ENCODE measurements around the gene OTOP3.
"Not testable (repeated sequence)": the region's sequence is repeated elsewhere in the genome, so short reads cannot be mapped to it uniquely, and the experiment has no call there.

OTOP3 gene

DNA sequence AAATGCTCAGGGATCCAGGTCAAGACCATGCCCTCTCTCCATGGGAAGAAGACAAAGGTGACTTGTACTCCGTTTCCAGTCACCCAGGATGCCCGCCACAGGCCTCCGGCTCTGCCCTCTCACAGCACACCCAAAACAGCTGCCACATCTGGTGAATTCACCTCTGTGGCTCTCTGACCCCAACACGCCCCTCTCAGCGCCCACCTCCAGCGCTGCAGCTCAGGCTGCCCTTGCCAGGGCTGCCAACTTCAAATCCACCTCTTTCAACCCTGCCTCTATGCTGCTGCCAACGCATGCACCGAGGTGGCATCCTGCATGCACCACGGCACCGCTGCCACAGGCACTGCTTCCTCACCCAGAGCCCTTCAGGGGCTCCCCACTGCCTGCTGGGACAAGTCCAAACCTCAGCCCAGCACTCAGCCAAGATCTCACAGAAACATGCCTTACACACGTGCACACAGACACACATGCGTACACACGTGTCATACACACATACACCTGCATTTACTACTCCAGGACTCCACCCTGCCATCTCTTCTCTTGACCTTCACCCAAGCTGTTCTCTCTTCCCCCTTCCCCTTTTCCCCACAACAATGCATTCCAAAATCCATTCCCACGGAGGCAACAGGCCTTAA, 29.4 kb downstream of the OTOP3 start:
- peaks cover 15% of the 10 kb centered on the region for H3K4me1 ChIP-seq (ENCODE audit: low read depth, poor library complexity, severe bottlenecking)
- H3K9ac ChIP-seq: no peak overlapping the region
- no peak overlapping the region for H3K4me2 ChIP-seq
- no peaks in the 10 kb centered on the region for H4K20me1 ChIP-seq (ENCODE audit: insufficient read depth)
- H3K27me3 ChIP-seq (ENCODE audit: insufficient read depth, low read depth): no peaks in the 10 kb centered on the region; the same call in 1 of the 2 replicates
- TF ChIP-seq, protein P1, sequence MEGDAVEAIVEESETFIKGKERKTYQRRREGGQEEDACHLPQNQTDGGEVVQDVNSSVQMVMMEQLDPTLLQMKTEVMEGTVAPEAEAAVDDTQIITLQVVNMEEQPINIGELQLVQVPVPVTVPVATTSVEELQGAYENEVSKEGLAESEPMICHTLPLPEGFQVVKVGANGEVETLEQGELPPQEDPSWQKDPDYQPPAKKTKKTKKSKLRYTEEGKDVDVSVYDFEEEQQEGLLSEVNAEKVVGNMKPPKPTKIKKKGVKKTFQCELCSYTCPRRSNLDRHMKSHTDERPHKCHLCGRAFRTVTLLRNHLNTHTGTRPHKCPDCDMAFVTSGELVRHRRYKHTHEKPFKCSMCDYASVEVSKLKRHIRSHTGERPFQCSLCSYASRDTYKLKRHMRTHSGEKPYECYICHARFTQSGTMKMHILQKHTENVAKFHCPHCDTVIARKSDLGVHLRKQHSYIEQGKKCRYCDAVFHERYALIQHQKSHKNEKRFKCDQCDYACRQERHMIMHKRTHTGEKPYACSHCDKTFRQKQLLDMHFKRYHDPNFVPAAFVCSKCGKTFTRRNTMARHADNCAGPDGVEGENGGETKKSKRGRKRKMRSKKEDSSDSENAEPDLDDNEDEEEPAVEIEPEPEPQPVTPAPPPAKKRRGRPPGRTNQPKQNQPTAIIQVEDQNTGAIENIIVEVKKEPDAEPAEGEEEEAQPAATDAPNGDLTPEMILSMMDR (conservative IDR thresholded peaks at IDR 0.05; ENCODE audit: low read depth, low read length): no peak
- no peaks in the 10 kb centered on the region for H3K36me3 ChIP-seq (ENCODE audit: insufficient read depth)
- H3K4me3 ChIP-seq (IDR thresholded peaks at IDR 0.05; ENCODE audit: insufficient read depth, low read depth, low read length): no peak overlapping the region
- no peaks in the 10 kb centered on the region for H3K79me2 ChIP-seq (ENCODE audit: insufficient read depth, low read depth)
- H2AFZ ChIP-seq (ENCODE audit: low read depth): no peak overlapping the region
- H3K27ac ChIP-seq: no peak overlapping the region

DNA sequence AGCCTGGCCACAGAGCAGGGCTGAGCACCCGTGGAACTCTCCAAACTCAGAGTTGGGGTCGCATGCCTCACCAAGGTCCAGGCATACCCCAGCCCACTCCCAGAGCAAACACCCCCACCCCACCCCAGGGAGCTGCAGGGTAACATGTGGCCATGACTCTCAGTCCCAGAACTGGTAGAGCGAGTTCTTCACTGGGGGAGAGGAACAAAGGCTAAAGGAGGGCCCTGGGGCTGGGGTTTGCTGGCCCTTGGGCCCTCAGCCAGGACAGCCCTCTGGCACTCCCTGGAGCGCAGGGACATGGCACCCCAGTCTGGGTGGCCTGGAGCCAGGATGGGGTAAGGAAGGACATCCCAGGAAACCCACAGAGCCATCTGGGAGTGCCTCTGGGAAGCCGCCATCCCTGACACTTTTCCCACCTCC, 32.7 kb downstream of the OTOP3 start:
- H3K4me2 ChIP-seq: no peak overlapping the region
- peaks cover 3% of the 10 kb centered on the region for H3K4me1 ChIP-seq (ENCODE audit: low read depth, poor library complexity, severe bottlenecking)
- no peaks in the 10 kb centered on the region for H3K79me2 ChIP-seq (ENCODE audit: insufficient read depth, low read depth)
- H4K20me1 ChIP-seq (ENCODE audit: insufficient read depth): no peaks in the 10 kb centered on the region
- no peak overlapping the region for H3K27ac ChIP-seq
- no peaks in the 10 kb centered on the region for H3K36me3 ChIP-seq (ENCODE audit: insufficient read depth)
- H3K4me3 ChIP-seq (IDR thresholded peaks at IDR 0.05; ENCODE audit: insufficient read depth, low read depth, low read length): no peak overlapping the region
- no peak overlapping the region for H3K9ac ChIP-seq
- H2AFZ ChIP-seq (ENCODE audit: low read depth): no peak overlapping the region
- peaks cover 11% of the 10 kb centered on the region; the same call in 1 of the 2 replicates for H3K27me3 ChIP-seq (ENCODE audit: insufficient read depth, low read depth)
- TF ChIP-seq, protein P1 (conservative IDR thresholded peaks at IDR 0.05; ENCODE audit: low read depth, low read length): no peak

DNA sequence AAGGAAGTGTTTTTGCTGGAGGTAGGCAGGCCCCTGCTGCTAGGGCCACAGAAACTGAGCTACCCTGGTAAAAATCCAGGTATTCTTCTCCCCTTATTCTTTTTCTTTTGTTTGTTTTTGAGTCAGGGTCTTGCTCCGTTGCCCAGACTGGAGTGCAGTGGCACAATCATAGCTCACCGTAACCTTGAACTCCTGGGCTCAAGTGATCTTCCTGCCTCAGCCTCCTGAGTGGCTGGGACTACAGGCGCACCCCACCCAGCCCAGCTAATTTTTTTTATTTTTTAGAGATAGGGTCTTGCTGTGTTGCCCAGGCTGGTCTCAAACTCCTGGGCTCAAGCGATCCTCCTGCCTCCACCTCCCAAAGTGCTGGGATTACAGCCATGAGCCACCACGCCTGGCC, 33.8 kb downstream of the OTOP3 start:
- H2AFZ ChIP-seq (ENCODE audit: low read depth); H3K27ac ChIP-seq; H3K79me2 ChIP-seq (ENCODE audit: insufficient read depth, low read depth); H3K9ac ChIP-seq; H3K4me1 ChIP-seq (ENCODE audit: low read depth, poor library complexity, severe bottlenecking); H4K20me1 ChIP-seq (ENCODE audit: insufficient read depth); H3K4me2 ChIP-seq; H3K36me3 ChIP-seq (ENCODE audit: insufficient read depth); H3K4me3 ChIP-seq (IDR thresholded peaks at IDR 0.05; ENCODE audit: insufficient read depth, low read depth, low read length): not testable (repeated sequence)
- H3K27me3 ChIP-seq (ENCODE audit: insufficient read depth, low read depth): peaks cover 21% of the 10 kb centered on the region

DNA sequence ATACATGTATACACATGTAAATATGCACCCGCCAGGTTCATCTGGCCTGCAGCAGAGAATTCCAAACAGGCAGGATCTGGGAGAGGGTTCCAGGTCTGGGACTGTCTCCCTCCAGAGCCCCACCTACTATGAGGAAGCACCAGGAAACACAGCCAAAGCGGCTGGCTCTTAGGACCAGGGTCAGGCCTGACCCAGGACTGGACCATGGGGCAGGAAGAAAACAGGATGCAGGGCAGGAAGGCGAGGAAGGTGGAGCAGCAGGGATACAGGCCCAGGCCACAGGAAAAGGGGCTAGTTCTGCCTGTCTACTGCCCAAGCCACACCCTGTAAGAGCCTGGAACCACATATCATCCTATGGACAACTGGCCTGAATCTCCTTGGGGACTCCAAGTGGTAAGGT, 34.7 kb downstream of the OTOP3 start:
- H3K4me2 ChIP-seq: no peak overlapping the region
- H2AFZ ChIP-seq (ENCODE audit: low read depth): no peak overlapping the region
- H3K27ac ChIP-seq: no peak overlapping the region
- H3K4me3 ChIP-seq (IDR thresholded peaks at IDR 0.05; ENCODE audit: insufficient read depth, low read depth, low read length): no peak overlapping the region
- peaks cover 3% of the 10 kb centered on the region for H3K4me1 ChIP-seq (ENCODE audit: low read depth, poor library complexity, severe bottlenecking)
- TF ChIP-seq, protein P1 (conservative IDR thresholded peaks at IDR 0.05; ENCODE audit: low read depth, low read length): no peak
- no peaks in the 10 kb centered on the region for H3K36me3 ChIP-seq (ENCODE audit: insufficient read depth)
- no peaks in the 10 kb centered on the region for H4K20me1 ChIP-seq (ENCODE audit: insufficient read depth)
- H3K79me2 ChIP-seq (ENCODE audit: insufficient read depth, low read depth): no peaks in the 10 kb centered on the region
- peaks cover 22% of the 10 kb centered on the region for H3K27me3 ChIP-seq (ENCODE audit: insufficient read depth, low read depth)
- H3K9ac ChIP-seq: no peak overlapping the region

DNA sequence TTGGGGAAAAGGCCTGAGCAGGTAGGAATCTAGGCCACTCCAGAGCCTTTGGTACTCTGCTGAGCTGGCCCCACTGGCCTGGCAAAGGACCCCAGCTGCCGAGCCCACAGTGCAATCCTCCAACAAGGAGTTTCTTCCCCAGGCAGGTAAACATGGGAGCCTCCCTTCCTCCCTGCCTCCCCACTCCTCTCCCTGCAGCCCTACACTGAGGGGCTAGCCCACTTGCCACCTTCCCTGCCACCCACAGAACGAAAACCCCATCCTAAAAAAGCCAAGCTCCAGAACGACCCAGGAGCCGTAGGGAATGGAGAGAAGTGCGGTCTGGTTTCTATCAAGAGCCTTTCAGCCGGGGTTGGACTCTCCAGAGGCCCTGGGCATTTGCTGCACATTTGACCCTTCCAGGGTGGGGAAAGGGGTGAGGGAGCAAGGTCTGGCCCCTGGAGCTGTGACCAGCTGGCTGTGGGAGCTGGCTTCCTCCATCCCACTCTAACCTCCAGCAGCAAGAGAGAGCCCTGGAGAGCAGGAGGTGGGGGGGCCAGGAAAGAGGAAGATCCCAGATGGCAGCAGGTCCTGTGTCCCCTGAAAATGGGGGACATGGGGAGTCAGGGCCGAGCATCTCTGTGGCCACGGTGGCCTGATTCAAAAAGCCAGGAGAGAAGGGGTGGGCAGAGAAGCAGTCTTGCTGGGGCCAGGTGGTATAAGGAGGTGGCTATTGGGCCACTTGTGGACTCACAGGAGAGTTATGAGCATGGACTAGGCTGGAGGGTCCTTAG, 35.6 kb downstream of the OTOP3 start:
- Histone ChIP-seq H3K79me2 (ENCODE audit: insufficient read depth, low read depth) (no peaks in the 10 kb centered on the region), H3K27me3 (ENCODE audit: insufficient read depth, low read depth) (peaks cover 29% of the 10 kb centered on the region), H4K20me1 (ENCODE audit: insufficient read depth) (no peaks in the 10 kb centered on the region), H3K4me3 (IDR thresholded peaks at IDR 0.05; ENCODE audit: insufficient read depth, low read depth, low read length) (no peak overlapping the region), H3K27ac (no peak overlapping the region), H3K36me3 (ENCODE audit: insufficient read depth) (no peaks in the 10 kb centered on the region), H3K4me1 (ENCODE audit: low read depth, poor library complexity, severe bottlenecking) (peaks cover 3% of the 10 kb centered on the region), H3K9ac (no peak overlapping the region), H3K4me2 (no peak overlapping the region), H2AFZ (ENCODE audit: low read depth) (no peak overlapping the region)
- TF ChIP-seq, protein P1 (conservative IDR thresholded peaks at IDR 0.05; ENCODE audit: low read depth, low read length): no peak
